Measurements from ENCODE around the gene KCTD7. TPM values are rescaled to one million over a fixed set of nuclear protein-coding genes. Genes with fewer than 3 reads are reported as not detected.

The KCTD7 gene
- polyA plus RNA-seq, 1 donor (not counting 4 experiments of a cell fraction or from before 2014, with no cell fraction given), result 3.7 TPM

DNA sequence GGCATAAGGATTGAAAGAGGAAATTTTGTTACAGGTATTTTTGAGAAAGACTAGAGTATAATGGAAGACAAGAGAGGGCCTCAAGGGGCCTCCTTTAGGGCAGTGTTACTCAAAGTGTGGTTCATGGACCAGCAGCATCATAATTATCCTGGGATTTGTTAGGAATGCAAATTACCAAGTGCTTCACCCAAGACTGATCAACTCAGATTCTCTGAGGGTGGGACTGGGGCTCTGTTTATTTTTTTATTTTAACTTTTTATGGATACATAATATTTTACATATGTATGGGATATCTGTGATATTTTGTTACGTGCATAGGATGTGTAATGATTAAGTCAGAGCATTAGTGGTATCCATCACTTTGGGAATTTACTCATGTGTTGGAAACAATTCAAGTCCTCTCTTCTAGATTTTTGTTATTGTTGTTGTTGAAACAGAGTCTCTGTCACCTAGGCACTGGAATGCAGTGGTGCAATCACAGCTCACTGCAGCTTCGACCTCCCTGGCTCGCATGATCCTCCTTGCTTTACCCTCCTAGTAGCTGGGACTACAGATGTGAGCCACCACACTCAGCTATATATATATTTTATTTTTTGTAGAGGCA, 2.2 kb upstream of the KCTD7 start:
- Histone ChIP-seq H3K79me2 (ENCODE audit: control insufficient read depth, insufficient read depth, low read length) (peaks cover 3% of the 10 kb centered on the region), H3K4me2 (ENCODE audit: control insufficient read depth, extremely low read depth, insufficient read depth, low read depth, low read length) (no peak overlapping the region), H2AFZ (ENCODE audit: control insufficient read depth, low read length) (no peak overlapping the region), H3K9me1 (ENCODE audit: control insufficient read depth, extremely low read depth, insufficient read depth, low read length) (no peaks in the 10 kb centered on the region), H3K27me3 (ENCODE audit: control insufficient read depth, extremely low read depth, insufficient read depth, low read length) (no peaks in the 10 kb centered on the region), H3K4me3 (ENCODE audit: control insufficient read depth in 2 of 3, extremely low read depth in 1 of 3, insufficient read depth in 2 of 3, low read depth in 1 of 3, low read length in 3 of 3) (no peak overlapping the region), H3K9me3 (ENCODE audit: control insufficient read depth, low read depth, low read length) (no peaks in the 10 kb centered on the region), H3K36me3 (ENCODE audit: control insufficient read depth in 2 of 2, extremely low read depth in 1 of 2, insufficient read depth in 2 of 2, low read length in 2 of 2) (no peaks in the 10 kb centered on the region), H3K9ac (ENCODE audit: control insufficient read depth, extremely low read depth, insufficient read depth, low read length) (no peak overlapping the region), H4K20me1 (ENCODE audit: control insufficient read depth, extremely low read depth, insufficient read depth, low read length) (no peaks in the 10 kb centered on the region), H3K27ac (ENCODE audit: control insufficient read depth, insufficient read depth, low read length) (no peak overlapping the region), H3K4me1 (ENCODE audit: control insufficient read depth, extremely low read depth, insufficient read depth, low read length) (peaks cover 5% of the 10 kb centered on the region)
- TF ChIP-seq EZH2 (IDR thresholded peaks at IDR 0.05; ENCODE audit: low read length), result no peak
- TF ChIP-seq, protein P1, sequence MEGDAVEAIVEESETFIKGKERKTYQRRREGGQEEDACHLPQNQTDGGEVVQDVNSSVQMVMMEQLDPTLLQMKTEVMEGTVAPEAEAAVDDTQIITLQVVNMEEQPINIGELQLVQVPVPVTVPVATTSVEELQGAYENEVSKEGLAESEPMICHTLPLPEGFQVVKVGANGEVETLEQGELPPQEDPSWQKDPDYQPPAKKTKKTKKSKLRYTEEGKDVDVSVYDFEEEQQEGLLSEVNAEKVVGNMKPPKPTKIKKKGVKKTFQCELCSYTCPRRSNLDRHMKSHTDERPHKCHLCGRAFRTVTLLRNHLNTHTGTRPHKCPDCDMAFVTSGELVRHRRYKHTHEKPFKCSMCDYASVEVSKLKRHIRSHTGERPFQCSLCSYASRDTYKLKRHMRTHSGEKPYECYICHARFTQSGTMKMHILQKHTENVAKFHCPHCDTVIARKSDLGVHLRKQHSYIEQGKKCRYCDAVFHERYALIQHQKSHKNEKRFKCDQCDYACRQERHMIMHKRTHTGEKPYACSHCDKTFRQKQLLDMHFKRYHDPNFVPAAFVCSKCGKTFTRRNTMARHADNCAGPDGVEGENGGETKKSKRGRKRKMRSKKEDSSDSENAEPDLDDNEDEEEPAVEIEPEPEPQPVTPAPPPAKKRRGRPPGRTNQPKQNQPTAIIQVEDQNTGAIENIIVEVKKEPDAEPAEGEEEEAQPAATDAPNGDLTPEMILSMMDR (optimal IDR thresholded peaks at IDR 0.05 in 1 of 3, IDR thresholded peaks at IDR 0.05 in 1 of 3, conservative IDR thresholded peaks at IDR 0.05 in 1 of 3; ENCODE audit: extremely low read depth in 1 of 3, insufficient read depth in 2 of 3, low read length in 3 of 3), result no peak
- DNase-seq (ENCODE audit: low read depth, low spot score), result peak; percentile 28
- no peak for FAIRE-seq
- dilution Hi-C loops (cut with MboI; ENCODE audit: extremely low pct_ligation_motif_present, low sequenced_read_pairs), result no loop called here

- DNase-seq (ENCODE audit: low read depth, low spot score), result no peak
- Histone ChIP-seq H3K79me2 (ENCODE audit: control insufficient read depth, insufficient read depth, low read length) (peaks cover 3% of the 10 kb centered on the region), H4K20me1 (ENCODE audit: control insufficient read depth, extremely low read depth, insufficient read depth, low read length) (no peaks in the 10 kb centered on the region), H3K4me1 (ENCODE audit: control insufficient read depth, extremely low read depth, insufficient read depth, low read length) (peaks cover 5% of the 10 kb centered on the region), H3K9ac (ENCODE audit: control insufficient read depth, extremely low read depth, insufficient read depth, low read length) (no peak overlapping the region), H2AFZ (ENCODE audit: control insufficient read depth, low read length) (no peak overlapping the region), H3K9me3 (ENCODE audit: control insufficient read depth, low read depth, low read length) (no peaks in the 10 kb centered on the region), H3K27me3 (ENCODE audit: control insufficient read depth, extremely low read depth, insufficient read depth, low read length) (no peaks in the 10 kb centered on the region), H3K4me3 (ENCODE audit: control insufficient read depth in 2 of 3, extremely low read depth in 1 of 3, insufficient read depth in 2 of 3, low read depth in 1 of 3, low read length in 3 of 3) (no peak overlapping the region), H3K4me2 (ENCODE audit: control insufficient read depth, extremely low read depth, insufficient read depth, low read depth, low read length) (no peak overlapping the region), H3K27ac (ENCODE audit: control insufficient read depth, insufficient read depth, low read length) (no peak overlapping the region), H3K9me1 (ENCODE audit: control insufficient read depth, extremely low read depth, insufficient read depth, low read length) (no peaks in the 10 kb centered on the region), H3K36me3 (ENCODE audit: control insufficient read depth in 2 of 2, extremely low read depth in 1 of 2, insufficient read depth in 2 of 2, low read length in 2 of 2) (no peaks in the 10 kb centered on the region)
- TF ChIP-seq, protein P1 (optimal IDR thresholded peaks at IDR 0.05 in 1 of 3, IDR thresholded peaks at IDR 0.05 in 1 of 3, conservative IDR thresholded peaks at IDR 0.05 in 1 of 3; ENCODE audit: extremely low read depth in 1 of 3, insufficient read depth in 2 of 3, low read length in 3 of 3), result no peak
- no peak for TF ChIP-seq EZH2 (IDR thresholded peaks at IDR 0.05; ENCODE audit: low read length)
- no peak for FAIRE-seq
- dilution Hi-C loops (cut with MboI; ENCODE audit: extremely low pct_ligation_motif_present, low sequenced_read_pairs), result no loop called here
Observed at GRCh38 chr7:66627151-66627681, 1.5 kb upstream of the KCTD7 start.
